ENCODE data around the gene ALG1. TPM values are rescaled to one million over a fixed set of nuclear protein-coding genes. Genes with fewer than 3 reads are reported as not detected.

ALG1 gene
- total and polyA plus RNA-seq, 2 donors (not counting 3 experiments of a cell fraction or from before 2014, with no cell fraction given), result 33.7 to 46.0 TPM

- Histone ChIP-seq H3K4me2 (ENCODE audit: insufficient read depth, low read length) (no peak overlapping the region), H3K9ac (replicated peaks; ENCODE audit: extremely low read depth, insufficient read depth, low read length) (no peak overlapping the region), H3K4me3 (replicated peaks in 1 of 3; ENCODE audit: insufficient read depth in 1 of 3, low read depth in 1 of 3, low read length in 3 of 3) (no peak overlapping the region), H2AFZ (ENCODE audit: low read depth, low read length) (no peak overlapping the region), H3K79me2 (ENCODE audit: control insufficient read depth, insufficient read depth, low read length) (no peaks in the 10 kb centered on the region), H3K36me3 (ENCODE audit: control insufficient read depth in 2 of 2, extremely low read depth in 1 of 2, insufficient read depth in 2 of 2, low read length in 2 of 2) (no peaks in the 10 kb centered on the region), H3K4me1 (ENCODE audit: control insufficient read depth, extremely low read depth, insufficient read depth, low read length) (no peaks in the 10 kb centered on the region), H3K27ac (ENCODE audit: insufficient read depth, low read depth, low read length) (no peak overlapping the region), H3K9me1 (replicated peaks; ENCODE audit: control insufficient read depth, extremely low read depth, insufficient read depth, low read length) (no peaks in the 10 kb centered on the region), H3K27me3 (ENCODE audit: control insufficient read depth in 2 of 2, insufficient read depth in 2 of 2, low read length in 2 of 2) (peaks cover 0 to 3% of the 10 kb centered on the region in 2 experiments), H3K9me3 (replicated peaks; ENCODE audit: control insufficient read depth, insufficient read depth, low read length) (no peaks in the 10 kb centered on the region), H4K20me1 (replicated peaks; ENCODE audit: control insufficient read depth, extremely low read depth, insufficient read depth, low read length) (no peaks in the 10 kb centered on the region)
- intact Hi-C loops (cut with micrococcal nuclease), result no loop called here
- DNase-seq (ENCODE audit: low read depth, low spot score) (no peak), FAIRE-seq (no peak)
- dilution Hi-C loops (cut with MboI; ENCODE audit: extremely low pct_ligation_motif_present, low sequenced_read_pairs), result no loop called here
- POLR2A ChIA-PET, result no interaction called here
- CTCF ChIA-PET, result interaction anchor here (0.7 kb wide), 1 partner anchor 35 kb away, joined by 3 read pairs; no protein-coding TSS in a partner anchor
- BruUV-seq (replicated peaks), result no TSS peak
- TF ChIP-seq EZH2 (IDR thresholded peaks at IDR 0.05; ENCODE audit: borderline replicate concordance, low read depth, low read length, severe bottlenecking) (no peak), JUN (IDR thresholded peaks at IDR 0.05; ENCODE audit: borderline replicate concordance, insufficient read depth, insufficient read length, low read depth) (no peak), GATA2 (IDR thresholded peaks at IDR 0.05; ENCODE audit: insufficient read depth, insufficient read length, low read depth, low read length) (no peak), POLR2A (IDR thresholded peaks at IDR 0.05; ENCODE audit: low read depth, low read length) (no peak), FOS (IDR thresholded peaks at IDR 0.05; ENCODE audit: borderline replicate concordance, insufficient read depth, low read length) (no peak), MAX (IDR thresholded peaks at IDR 0.05; ENCODE audit: insufficient read depth, insufficient read length) (no peak), MYC (IDR thresholded peaks at IDR 0.05; ENCODE audit: low read depth, low read length) (no peak), CTCF (IDR thresholded peaks at IDR 0.05; ENCODE audit: extremely low read depth in 1 of 2, insufficient read depth in 1 of 2, low read depth in 1 of 2, low read length in 2 of 2) (no peak), POLR2AphosphoS5 (IDR thresholded peaks at IDR 0.05; ENCODE audit: insufficient read depth, low read depth, low read length) (no peak)
Measured at GRCh38 chr16:5060073-5060641, 11.5 kb upstream of the ALG1 start.
